ENCODE measurements around the gene TCP1. TPM values are rescaled to one million over a fixed set of nuclear protein-coding genes. Genes with fewer than 3 reads are reported as not detected.

The TCP1 gene
- total and polyA plus RNA-seq, 2 donors from 2014 or later, result 121 to 130 TPM

- DNase-seq (no peak), FAIRE-seq (no peak)
- H3K4me1 ChIP-seq (ENCODE audit: control insufficient read depth in 2 of 3, insufficient read depth in 2 of 3, low read depth in 1 of 3, low read length in 3 of 3), result no peaks in the 10 kb centered on the region
- no peaks in the 10 kb centered on the region for H3K9me3 ChIP-seq (ENCODE audit: control insufficient read depth in 2 of 3, insufficient read depth in 1 of 3, low read length in 3 of 3)
- H3K4me3 ChIP-seq (ENCODE audit: low read length in 3 of 3), result no peak overlapping the region
- H3K9ac ChIP-seq (ENCODE audit: low read length in 3 of 3), result no peak overlapping the region
- intact Hi-C loops (cut with DNase I), result no loop called here
- H3K27me3 ChIP-seq (ENCODE audit: control insufficient read depth, insufficient read depth, low read length), result no peaks in the 10 kb centered on the region
- no peak for TF ChIP-seq CTCF (IDR thresholded peaks at IDR 0.05; ENCODE audit: borderline replicate concordance, extremely low read depth, insufficient read depth)
- H3K27ac ChIP-seq (ENCODE audit: low read depth in 2 of 2, low read length in 2 of 2), result no peak overlapping the region
- H3K36me3 ChIP-seq (ENCODE audit: control insufficient read depth in 2 of 3, insufficient read depth in 3 of 3, low read length in 3 of 3), result no peaks in the 10 kb centered on the region
Observed at GRCh38 chr6:159837511-159837910, 48.1 kb upstream of the TCP1 start.

GRCh38 chr6:159836718-159837490, 47.5 kb upstream of the TCP1 start:
- no peak for DNase-seq
- Histone ChIP-seq H3K9me3 (ENCODE audit: control insufficient read depth in 2 of 3, insufficient read depth in 1 of 3, low read length in 3 of 3) (no peaks in the 10 kb centered on the region), H3K36me3 (ENCODE audit: control insufficient read depth in 2 of 3, insufficient read depth in 3 of 3, low read length in 3 of 3) (no peaks in the 10 kb centered on the region), H3K9ac (ENCODE audit: low read length in 3 of 3) (no peak overlapping the region), H3K27ac (ENCODE audit: low read depth in 2 of 2, low read length in 2 of 2) (no peak overlapping the region), H3K4me1 (ENCODE audit: control insufficient read depth in 2 of 3, insufficient read depth in 2 of 3, low read depth in 1 of 3, low read length in 3 of 3) (no peaks in the 10 kb centered on the region), H3K27me3 (ENCODE audit: control insufficient read depth, insufficient read depth, low read length) (no peaks in the 10 kb centered on the region), H3K4me3 (ENCODE audit: low read length in 3 of 3) (no peak overlapping the region)
- intact Hi-C loops (cut with DNase I), result no loop called here
- no peak for TF ChIP-seq CTCF (IDR thresholded peaks at IDR 0.05; ENCODE audit: borderline replicate concordance, extremely low read depth, insufficient read depth)
- no peak for FAIRE-seq

- intact Hi-C loops (cut with DNase I), result no loop called here
- Histone ChIP-seq H3K27ac (ENCODE audit: low read depth in 2 of 2, low read length in 2 of 2) (no peak overlapping the region), H3K27me3 (ENCODE audit: control insufficient read depth, insufficient read depth, low read length) (no peaks in the 10 kb centered on the region), H3K36me3 (ENCODE audit: control insufficient read depth in 2 of 3, insufficient read depth in 3 of 3, low read length in 3 of 3) (no peaks in the 10 kb centered on the region), H3K4me3 (ENCODE audit: low read length in 3 of 3) (no peak overlapping the region), H3K9me3 (ENCODE audit: control insufficient read depth in 2 of 3, insufficient read depth in 1 of 3, low read length in 3 of 3) (no peaks in the 10 kb centered on the region), H3K9ac (ENCODE audit: low read length in 3 of 3) (no peak overlapping the region), H3K4me1 (ENCODE audit: control insufficient read depth in 2 of 3, insufficient read depth in 2 of 3, low read depth in 1 of 3, low read length in 3 of 3) (no peaks in the 10 kb centered on the region)
- TF ChIP-seq CTCF (IDR thresholded peaks at IDR 0.05; ENCODE audit: borderline replicate concordance, extremely low read depth, insufficient read depth), result no peak
- FAIRE-seq, result no peak
- DNase-seq, result no peak
Observed at GRCh38 chr6:159833997-159834603, 44.7 kb upstream of the TCP1 start.
